NB4 (cell line): ENCODE data around the gene S100A6.
A peak's percentile ranks its signal among the peaks of the same experiment; 100 is the strongest.

Source experiments
- DNase-seq: peaks from one replicate; pipeline ENCODE4 v3.0.0; 2010; ENCODE audit warnings: low read depth
- H3K4me3 ChIP-seq: one replicate; pipeline ENCODE4 v1.5.1; 2011; ENCODE audit warnings: mild to moderate bottlenecking, low read depth, low read length, moderate library complexity
- CTCF ChIP-seq: IDR thresholded peaks from one replicate; pipeline ENCODE4 v1.5.1; 2012; ENCODE audit warnings: low read depth, low read length
- MAX ChIP-seq: IDR thresholded peaks from 2 replicates; pipeline ENCODE4 v1.6.1; 2011; ENCODE audit warnings: low read depth, low read length
- MYC ChIP-seq: IDR thresholded peaks from 2 replicates; pipeline ENCODE4 v1.6.1; 2011; ENCODE audit warnings: low read depth, low read length
- POLR2A ChIP-seq: IDR thresholded peaks from 2 replicates; pipeline ENCODE4 v1.6.1; 2011; ENCODE audit warnings: mild to moderate bottlenecking; ENCODE audit not compliant: insufficient read length; ENCODE audit errors: extremely low read depth

The S100A6 gene

GRCh38 chr1:153539395-153540093 lies 3.8 kb upstream of the S100A6 start:
- no peak for TF ChIP-seq MAX
- no peak for TF ChIP-seq POLR2A
- no peak for TF ChIP-seq CTCF
- TF ChIP-seq MYC, result no peak
- no peak for DNase-seq
- H3K4me3 ChIP-seq, result no peak overlapping the region

GRCh38 chr1:153538315-153538821 lies 2.6 kb upstream of the S100A6 start:
- TF ChIP-seq MAX (no peak), POLR2A (no peak)
- no peak for DNase-seq
- no peak overlapping the region for H3K4me3 ChIP-seq

- no peak overlapping the region for H3K4me3 ChIP-seq
- DNase-seq, result no peak
- TF ChIP-seq CTCF (no peak), MYC (no peak), MAX (no peak), POLR2A (no peak)
Observed at GRCh38 chr1:153537376-153537730, 1.6 kb upstream of the S100A6 start.

- peak overlapping the region; percentile 58 for H3K4me3 ChIP-seq
- TF ChIP-seq POLR2A (no peak), MYC (no peak)
- DNase-seq, result no peak
Observed at GRCh38 chr1:153536671-153537375, 1.0 kb upstream of the S100A6 start.

- TF ChIP-seq CTCF, result no peak
- TF ChIP-seq MAX, result peak; percentile 94
- peak; percentile 46 for TF ChIP-seq MYC
- TF ChIP-seq POLR2A, result peak; percentile 35
- DNase-seq, result peak; percentile 87
- peak overlapping the region; percentile 58 for H3K4me3 ChIP-seq
Observed at GRCh38 chr1:153536012-153536670, 350 bp upstream of the S100A6 start.

GRCh38 chr1:153534925-153535241 lies 908 bp downstream of the S100A6 start:
- TF ChIP-seq MYC (no peak), CTCF (no peak), POLR2A (no peak), MAX (no peak)
- peak overlapping the region; percentile 58 for H3K4me3 ChIP-seq
- no peak for DNase-seq
